Measurements from ENCODE around the gene AARS1. TPM values are rescaled to one million over a fixed set of nuclear protein-coding genes. Genes with fewer than 3 reads are reported as not detected.
A peak's percentile ranks its signal among the peaks of the same experiment; 100 is the strongest.
"Not testable (repeated sequence)": the region's sequence is repeated elsewhere in the genome, so short reads cannot be mapped to it uniquely, and the experiment has no call there.

AARS1 gene
- 100 to 1,000 TPM; 121 to 122 TPM for total RNA-seq

- Mint-ChIP-seq H3K27me3 (no peaks in the 10 kb centered on the region), H3K9me3 (no peaks in the 10 kb centered on the region), H3K27ac (peak within 1 kb of the TSS; percentile 99), H3K36me3 (peaks cover 7% of the 10 kb centered on the region), H3K4me3 (peak within 1 kb of the TSS; percentile 99), H3K4me1 (peaks cover 24% of the 10 kb centered on the region)
- ATAC-seq (ENCODE audit: low read depth) (peak; percentile 97), DNase-seq (peak; percentile 93)
- POLR2A ChIA-PET = interaction anchor here (0.5 to 2.9 kb wide), 19 partner anchors 9 to 365 kb away, joined by 3 to 59 read pairs (median 4); partner anchors contain the start of genes COG4, DDX19A, DDX19B and EXOSC6
Observed at GRCh38 chr16:70289229-70290094, at the start of gene AARS1. AARS1 (minus strand) TSS chr16:70289506; CDS start chr16:70282763, 6,743 bp downstream.

GRCh38 chr16:70337814-70338213, 48.5 kb upstream of the AARS1 start:
- Mint-ChIP-seq H3K27me3 (no peaks in the 10 kb centered on the region), H3K9me3 (no peaks in the 10 kb centered on the region), H3K27ac (no peak overlapping the region), H3K36me3 (peaks cover 6% of the 10 kb centered on the region), H3K4me3 (no peak overlapping the region), H3K4me1 (no peaks in the 10 kb centered on the region)
- DNase-seq (no peak), ATAC-seq (ENCODE audit: low read depth) (no peak)
- POLR2A ChIA-PET = interaction anchor here (1.0 kb wide), 1 partner anchor 50 kb away, joined by 3 read pairs; no protein-coding TSS in a partner anchor

GRCh38 chr16:70332728-70333127, 43.4 kb upstream of the AARS1 start:
- POLR2A ChIA-PET = interaction anchor here (2.5 kb wide), 1 partner anchor 13 kb away, joined by 7 read pairs; the partner anchor contains the start of gene DDX19A
- not testable (repeated sequence) for H3K36me3 Mint-ChIP-seq; ATAC-seq (ENCODE audit: low read depth); H3K4me1 Mint-ChIP-seq; H3K9me3 Mint-ChIP-seq; H3K4me3 Mint-ChIP-seq; H3K27me3 Mint-ChIP-seq; DNase-seq; H3K27ac Mint-ChIP-seq

- Mint-ChIP-seq H3K9me3 (no peaks in the 10 kb centered on the region), H3K36me3 (peaks cover 4% of the 10 kb centered on the region), H3K27ac (no peak overlapping the region), H3K4me1 (no peaks in the 10 kb centered on the region), H3K4me3 (no peak overlapping the region), H3K27me3 (no peaks in the 10 kb centered on the region)
- POLR2A ChIA-PET = interaction anchor here (2.5 kb wide), 1 partner anchor 14 kb away, joined by 7 read pairs; the partner anchor contains the start of gene DDX19A
- peak; percentile 45 for ATAC-seq (ENCODE audit: low read depth)
- DNase-seq = no peak
Observed at GRCh38 chr16:70331588-70332358, 42.5 kb upstream of the AARS1 start.

- ATAC-seq (ENCODE audit: low read depth) = no peak
- no peak overlapping the region for H3K4me3 Mint-ChIP-seq
- POLR2A ChIA-PET = interaction anchor here (2.5 kb wide), 1 partner anchor 15 kb away, joined by 7 read pairs; the partner anchor contains the start of gene DDX19A
- no peaks in the 10 kb centered on the region for H3K4me1 Mint-ChIP-seq
- no peaks in the 10 kb centered on the region for H3K9me3 Mint-ChIP-seq
- no peaks in the 10 kb centered on the region for H3K27me3 Mint-ChIP-seq
- no peak overlapping the region for H3K27ac Mint-ChIP-seq
- no peak for DNase-seq
- peaks cover 2% of the 10 kb centered on the region for H3K36me3 Mint-ChIP-seq
Observed at GRCh38 chr16:70331091-70331490, 41.8 kb upstream of the AARS1 start.

GRCh38 chr16:70324998-70325747, 35.9 kb upstream of the AARS1 start:
- Mint-ChIP-seq H3K27me3 (no peaks in the 10 kb centered on the region), H3K27ac (no peak overlapping the region), H3K4me1 (peaks cover 1% of the 10 kb centered on the region), H3K36me3 (peaks cover 12% of the 10 kb centered on the region), H3K9me3 (no peaks in the 10 kb centered on the region), H3K4me3 (no peak overlapping the region)
- DNase-seq = no peak
- no peak for ATAC-seq (ENCODE audit: low read depth)
- POLR2A ChIA-PET = interaction anchor here (0.6 kb wide), 1 partner anchor 21 kb away, joined by 3 read pairs; no protein-coding TSS in a partner anchor

GRCh38 chr16:70320121-70320520, 30.8 kb upstream of the AARS1 start:
- ATAC-seq (ENCODE audit: low read depth) = no peak
- POLR2A ChIA-PET = interaction anchor here (0.6 to 0.7 kb wide), 2 partner anchors 52 to 245 kb away, joined by 3 to 4 read pairs; no protein-coding TSS in a partner anchor
- H3K27me3 Mint-ChIP-seq = no peaks in the 10 kb centered on the region

GRCh38 chr16:70307726-70308125, 18.4 kb upstream of the AARS1 start:
- H3K4me1 Mint-ChIP-seq = peaks cover 10% of the 10 kb centered on the region
- ATAC-seq (ENCODE audit: low read depth); H3K27me3 Mint-ChIP-seq; H3K27ac Mint-ChIP-seq; POLR2A ChIA-PET; H3K4me3 Mint-ChIP-seq; H3K36me3 Mint-ChIP-seq; H3K9me3 Mint-ChIP-seq; DNase-seq: not testable (repeated sequence)

More at GRCh38 chr16:70320121-70320520, 30.8 kb upstream of the AARS1 start:
- Mint-ChIP-seq H3K4me1 (peaks cover 1% of the 10 kb centered on the region), H3K27ac (no peak overlapping the region), H3K36me3 (peaks cover 12% of the 10 kb centered on the region), H3K9me3 (no peaks in the 10 kb centered on the region), H3K4me3 (no peak overlapping the region)
- no peak for DNase-seq

- Mint-ChIP-seq H3K4me3 (no peak overlapping the region), H3K27ac (no peak overlapping the region), H3K4me1 (peaks cover 14% of the 10 kb centered on the region), H3K27me3 (no peaks in the 10 kb centered on the region), H3K9me3 (no peaks in the 10 kb centered on the region), H3K36me3 (peaks cover 16% of the 10 kb centered on the region)
- POLR2A ChIA-PET = interaction anchor here (1.5 kb wide), 1 partner anchor 40 kb away, joined by 4 read pairs; the partner anchor contains the start of gene DDX19A
- DNase-seq = no peak
- ATAC-seq (ENCODE audit: low read depth) = no peak
Observed at GRCh38 chr16:70306880-70307279, 17.6 kb upstream of the AARS1 start.

GRCh38 chr16:70304892-70305448, 15.7 kb upstream of the AARS1 start:
- no peak overlapping the region for H3K4me3 Mint-ChIP-seq
- H3K27me3 Mint-ChIP-seq = no peaks in the 10 kb centered on the region
- peaks cover 28% of the 10 kb centered on the region for H3K36me3 Mint-ChIP-seq
- ATAC-seq (ENCODE audit: low read depth) = no peak
- peaks cover 21% of the 10 kb centered on the region for H3K4me1 Mint-ChIP-seq
- POLR2A ChIA-PET = interaction anchor here (0.6 kb wide), 1 partner anchor 31 kb away, joined by 3 read pairs; no protein-coding TSS in a partner anchor
- H3K27ac Mint-ChIP-seq = peak overlapping the region; percentile 7
- peaks cover 9% of the 10 kb centered on the region for H3K9me3 Mint-ChIP-seq
- no peak for DNase-seq

- Mint-ChIP-seq H3K27ac (no peak overlapping the region), H3K36me3 (peaks cover 25% of the 10 kb centered on the region), H3K4me1 (peaks cover 30% of the 10 kb centered on the region)
Observed at GRCh38 chr16:70302745-70303144, 13.4 kb upstream of the AARS1 start.

GRCh38 chr16:70301121-70301520, 11.8 kb upstream of the AARS1 start:
- no peak for DNase-seq
- POLR2A ChIA-PET = interaction anchor here (0.7 to 1.9 kb wide), 2 partner anchors 12 to 736 kb away, joined by 3 to 4 read pairs; partner anchors contain the start of gene AARS1
- no peaks in the 10 kb centered on the region for H3K27me3 Mint-ChIP-seq
- peaks cover 25% of the 10 kb centered on the region for H3K36me3 Mint-ChIP-seq
- ATAC-seq (ENCODE audit: low read depth) = no peak
- H3K4me3 Mint-ChIP-seq = peak overlapping the region; percentile 13
- H3K27ac Mint-ChIP-seq = no peak overlapping the region
- H3K4me1 Mint-ChIP-seq = peaks cover 30% of the 10 kb centered on the region
- H3K9me3 Mint-ChIP-seq = peaks cover 9% of the 10 kb centered on the region

More at GRCh38 chr16:70302745-70303144, 13.4 kb upstream of the AARS1 start:
- DNase-seq (no peak), ATAC-seq (ENCODE audit: low read depth) (no peak)
- POLR2A ChIA-PET = interaction anchor here (1.9 kb wide), 1 partner anchor 14 kb away, joined by 4 read pairs; the partner anchor contains the start of gene AARS1
- H3K9me3 Mint-ChIP-seq = peaks cover 9% of the 10 kb centered on the region
- H3K4me3 Mint-ChIP-seq = no peak overlapping the region
- no peaks in the 10 kb centered on the region for H3K27me3 Mint-ChIP-seq

Data from activated naive CD8-positive, alpha-beta T cell treated with anti-CD3 and anti-CD28 coated beads, Interleukin-2, amount 10 ng/mL, durations not matched to agents 7 days and 5 days (primary cell).